Gastroesophageal sphincter (tissue), 3 donors: ENCODE results near the gene MTCL1.

ENCODE experiments used
- CTCF ChIP-seq, 4 experiments: fragments of 200-600 bp in 2 of 4; fragments of 450-650 bp in 2 of 4; sonication (generic) in 1 of 4; IDR thresholded peaks; one replicate each; pipeline ENCODE4 v1.5.1; 2017 to 2019; ENCODE audit warnings: antibody characterized with exemption in 4 of 4, mild to moderate bottlenecking in 2 of 4, moderate library complexity in 2 of 4
- EP300 ChIP-seq: sonication (generic); formaldehyde crosslinking; IDR thresholded peaks from one replicate; pipeline ENCODE4 v1.6.1; 2017; ENCODE audit warnings: antibody characterized with exemption, mild to moderate bottlenecking
- POLR2AphosphoS5 ChIP-seq: sonication (generic); formaldehyde crosslinking; IDR thresholded peaks from one replicate; pipeline ENCODE4 v1.6.1; 2017; ENCODE audit warnings: antibody characterized with exemption

GRCh38 chr18:8835521-8835953 is 130.2 kb downstream of the MTCL1 start:
- TF ChIP-seq CTCF (IDR thresholded peaks at IDR 0.05): no peak
- TF ChIP-seq POLR2AphosphoS5: peak; percentile 76
- no peak for TF ChIP-seq EP300
